ENCODE measurements around the gene CUL1. TPM values are rescaled to one million over a fixed set of nuclear protein-coding genes. Genes with fewer than 3 reads are reported as not detected.
"Not testable (repeated sequence)": the region's sequence is repeated elsewhere in the genome, so short reads cannot be mapped to it uniquely, and the experiment has no call there.

The CUL1 gene
- total RNA-seq, 4 donors from 2014 or later = 24.5 to 56.6 (median 45.9) TPM

DNA sequence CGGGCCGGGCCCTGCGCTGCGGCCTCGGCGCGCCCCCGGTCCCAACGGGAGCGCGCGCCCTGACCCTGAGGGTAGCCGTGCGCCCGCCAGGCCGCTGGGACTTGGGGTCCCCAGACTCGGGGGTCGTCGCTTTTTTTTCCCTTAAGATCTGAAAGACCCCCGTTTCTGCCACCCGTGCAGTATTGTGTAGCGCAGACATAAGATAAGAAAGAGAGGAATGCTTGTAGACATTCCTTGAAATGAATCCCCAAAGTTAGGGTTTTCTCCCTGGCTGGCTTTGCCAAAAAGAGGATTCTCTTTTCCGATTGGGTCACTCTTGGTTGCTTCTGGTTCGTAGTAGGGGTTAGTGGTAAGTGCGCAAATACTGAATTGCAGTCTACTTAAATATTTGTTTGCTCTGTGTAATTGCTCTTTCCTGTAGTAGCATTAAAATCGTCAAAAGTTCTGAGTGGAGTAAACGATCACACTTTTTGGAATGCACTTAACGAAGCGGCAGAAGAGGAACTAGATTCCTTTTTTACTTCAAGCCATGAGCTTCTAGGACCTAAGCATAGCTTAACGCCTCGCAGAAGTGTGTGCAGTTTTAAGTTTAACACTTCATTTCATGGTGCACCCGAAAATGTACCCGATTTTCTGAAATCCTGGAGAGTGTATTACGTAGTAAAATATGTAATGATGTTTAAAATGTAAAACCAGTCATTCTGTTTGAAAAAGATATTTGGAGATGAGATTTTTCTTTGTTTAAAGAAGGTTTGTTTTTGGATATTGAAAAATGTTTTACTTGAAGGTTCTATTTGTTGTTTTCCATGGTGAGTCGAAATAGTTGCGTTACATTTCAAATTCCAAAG, 1.3 kb downstream of the CUL1 start:
- intact Hi-C loops (cut with DNase I) = no loop called here
- DNase-seq = no peak
- WGBS, 2 donors = 1 to 3% methylated on average over 14 to 32 of the region's 36 CpGs
- TF ChIP-seq, protein P1, sequence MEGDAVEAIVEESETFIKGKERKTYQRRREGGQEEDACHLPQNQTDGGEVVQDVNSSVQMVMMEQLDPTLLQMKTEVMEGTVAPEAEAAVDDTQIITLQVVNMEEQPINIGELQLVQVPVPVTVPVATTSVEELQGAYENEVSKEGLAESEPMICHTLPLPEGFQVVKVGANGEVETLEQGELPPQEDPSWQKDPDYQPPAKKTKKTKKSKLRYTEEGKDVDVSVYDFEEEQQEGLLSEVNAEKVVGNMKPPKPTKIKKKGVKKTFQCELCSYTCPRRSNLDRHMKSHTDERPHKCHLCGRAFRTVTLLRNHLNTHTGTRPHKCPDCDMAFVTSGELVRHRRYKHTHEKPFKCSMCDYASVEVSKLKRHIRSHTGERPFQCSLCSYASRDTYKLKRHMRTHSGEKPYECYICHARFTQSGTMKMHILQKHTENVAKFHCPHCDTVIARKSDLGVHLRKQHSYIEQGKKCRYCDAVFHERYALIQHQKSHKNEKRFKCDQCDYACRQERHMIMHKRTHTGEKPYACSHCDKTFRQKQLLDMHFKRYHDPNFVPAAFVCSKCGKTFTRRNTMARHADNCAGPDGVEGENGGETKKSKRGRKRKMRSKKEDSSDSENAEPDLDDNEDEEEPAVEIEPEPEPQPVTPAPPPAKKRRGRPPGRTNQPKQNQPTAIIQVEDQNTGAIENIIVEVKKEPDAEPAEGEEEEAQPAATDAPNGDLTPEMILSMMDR (IDR thresholded peaks at IDR 0.05) = no peak
- TF ChIP-seq POLR2A (IDR thresholded peaks at IDR 0.05) = no peak
- no peaks in the 10 kb centered on the region for H3K36me3 ChIP-seq
- peak overlapping the region; percentile 93 to 98 (median 97) for H3K27ac ChIP-seq
- H3K4me3 ChIP-seq = peak overlapping the region; percentile 85 to 98 (median 89)
- H3K9me3 ChIP-seq = no peaks in the 10 kb centered on the region
- H3K27me3 ChIP-seq = no peaks in the 10 kb centered on the region
- H3K4me1 ChIP-seq = peaks cover 22 to 61% (median 30%) of the 10 kb centered on the region in 3 donors

DNA sequence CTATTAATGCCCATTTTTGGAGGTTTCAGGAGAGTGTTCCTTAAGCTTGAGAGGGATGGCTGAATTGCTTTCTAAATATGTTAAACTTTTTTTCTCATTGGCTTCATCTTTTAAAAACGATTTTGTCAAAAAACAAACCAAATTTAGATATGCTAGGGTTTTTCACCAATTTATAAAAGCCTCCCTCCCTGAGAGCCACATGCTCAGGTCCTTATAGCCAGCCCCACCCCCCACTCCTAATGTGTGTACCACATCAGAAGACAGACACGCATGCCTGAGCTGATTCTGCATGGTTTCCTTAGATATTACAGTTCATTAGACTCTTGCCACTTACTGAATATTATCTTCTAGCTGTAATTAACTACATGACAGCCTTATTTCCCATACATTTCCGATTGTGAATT, 2.0 kb downstream of the CUL1 start:
- TF ChIP-seq, protein P1 (IDR thresholded peaks at IDR 0.05) = no peak
- Histone ChIP-seq H3K9me3 (no peaks in the 10 kb centered on the region), H3K27me3 (no peaks in the 10 kb centered on the region), H3K36me3 (no peaks in the 10 kb centered on the region), H3K27ac (peak overlapping the region in 3 of 4 donors; percentile 93 to 98 (median 97)), H3K4me1 (peaks cover 22 to 66% (median 35%) of the 10 kb centered on the region in 3 donors), H3K4me3 (peak overlapping the region; percentile 85 to 98 (median 89))
- intact Hi-C loops (cut with DNase I) = no loop called here
- no peak for DNase-seq
- WGBS, 2 donors = 16 to 22% methylated on average over 3 of the region's 3 CpGs

DNA sequence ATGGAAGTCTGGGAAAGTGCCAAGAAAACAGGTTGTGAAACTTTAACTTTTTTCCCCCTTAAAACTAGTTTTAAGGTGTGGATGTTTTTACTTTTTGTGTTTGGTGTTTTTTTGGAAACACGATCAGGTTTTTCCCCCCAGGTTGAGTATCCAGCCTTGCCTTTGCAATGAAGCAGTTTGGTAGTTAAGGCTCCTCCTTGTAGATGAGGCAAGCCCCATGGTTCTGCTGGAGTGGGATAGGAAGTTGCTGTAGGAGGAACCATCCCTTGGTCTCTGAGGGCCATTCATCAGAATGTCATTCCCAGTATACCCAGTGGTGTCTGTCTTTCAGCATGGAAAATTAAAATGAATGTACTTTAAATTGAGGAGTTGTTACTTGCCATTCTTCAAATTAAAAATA, 2.7 kb downstream of the CUL1 start:
- Histone ChIP-seq H3K9me3 (no peaks in the 10 kb centered on the region), H3K36me3 (no peaks in the 10 kb centered on the region), H3K27ac (peak overlapping the region in 1 of 4 donors; percentile 93), H3K4me3 (peak overlapping the region in 1 of 4 donors; percentile 85), H3K27me3 (no peaks in the 10 kb centered on the region), H3K4me1 (peaks cover 22 to 73% (median 35%) of the 10 kb centered on the region in 3 donors)
- intact Hi-C loops (cut with DNase I) = no loop called here
- 29 to 47% methylated on average over 1 of the region's 1 CpG for WGBS, 2 donors
- TF ChIP-seq, protein P1 (IDR thresholded peaks at IDR 0.05) = no peak
- no peak for TF ChIP-seq POLR2A (IDR thresholded peaks at IDR 0.05)
- DNase-seq = no peak

DNA sequence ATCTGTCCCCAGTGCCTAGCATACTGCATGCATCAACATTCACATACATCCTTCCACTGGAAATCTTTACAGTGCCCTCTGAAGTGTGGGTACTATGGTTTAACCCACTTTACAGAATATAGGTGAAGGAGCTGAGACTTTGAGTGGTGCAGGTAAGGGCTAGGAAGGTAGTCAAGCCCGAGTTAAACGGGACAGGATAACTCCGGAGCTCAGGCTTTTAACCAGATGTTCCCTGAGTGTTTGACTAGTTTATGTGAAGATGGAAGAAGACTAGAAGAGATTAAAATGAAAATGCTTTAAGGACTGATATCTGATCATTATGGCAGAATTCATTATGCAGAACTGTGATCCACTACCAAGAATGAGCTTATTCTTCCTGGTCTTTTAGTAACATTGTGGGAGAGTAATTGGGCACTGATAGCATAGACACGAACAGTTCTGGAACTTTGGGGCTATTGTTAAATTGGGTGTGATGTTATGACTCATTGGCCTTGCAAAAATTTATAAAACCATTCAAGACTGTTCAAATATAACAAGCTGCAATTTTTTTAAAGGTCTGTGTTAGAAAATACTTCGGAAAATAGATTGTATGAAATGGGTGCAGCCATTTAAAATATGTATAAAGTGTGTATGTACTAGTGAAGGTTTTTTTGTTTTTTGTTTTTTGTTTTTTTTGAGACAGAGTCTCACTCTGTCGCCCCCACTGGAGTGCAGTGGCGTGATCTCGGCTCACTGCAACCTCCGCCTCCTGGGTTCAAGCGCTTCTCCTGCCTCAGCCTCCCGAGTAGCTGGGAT, 4.4 kb downstream of the CUL1 start:
- 73 to 87% methylated on average over 11 of the region's 11 CpGs for WGBS, 2 donors
- Histone ChIP-seq H3K27ac (no peak overlapping the region), H3K4me3 (no peak overlapping the region), H3K27me3 (no peaks in the 10 kb centered on the region), H3K9me3 (no peaks in the 10 kb centered on the region), H3K36me3 (no peaks in the 10 kb centered on the region), H3K4me1 (peaks cover 22 to 79% (median 38%) of the 10 kb centered on the region in 3 donors)
- DNase-seq = no peak
- intact Hi-C loops (cut with DNase I) = no loop called here
- TF ChIP-seq, protein P1 (IDR thresholded peaks at IDR 0.05) = no peak

DNA sequence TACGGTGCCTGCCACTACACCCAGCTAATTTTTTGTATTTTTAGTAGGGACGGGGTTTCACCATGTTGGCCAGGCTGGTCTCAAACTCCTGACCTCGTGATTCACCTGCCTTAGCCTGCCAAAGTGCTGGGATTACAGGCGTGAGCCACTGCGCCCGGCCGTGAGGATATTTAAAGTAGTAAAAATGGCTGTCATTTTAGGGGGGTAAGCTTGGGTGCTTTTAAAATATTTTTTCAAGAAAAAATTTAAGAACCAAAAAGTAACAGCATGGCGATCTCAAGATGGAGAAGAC, 4.9 kb downstream of the CUL1 start:
- H3K27me3 ChIP-seq; DNase-seq; H3K4me3 ChIP-seq; intact Hi-C loops (cut with DNase I); H3K9me3 ChIP-seq; H3K36me3 ChIP-seq; H3K27ac ChIP-seq: not testable (repeated sequence)
- whole genome bisulfite sequencing, 2 donors = 72 to 93% methylated on average over 8 of the region's 8 CpGs
- peaks cover 22 to 83% (median 38%) of the 10 kb centered on the region in 3 donors for H3K4me1 ChIP-seq
